HG02840 (cell line): Measurements from ENCODE around the gene FAM13C.
"Not testable (repeated sequence)": the region's sequence is repeated elsewhere in the genome, so short reads cannot be mapped to it uniquely, and the experiment has no call there.

Experiments
- ATAC-seq: cut with Tn5 transposase; IDR thresholded peaks from one replicate; pipeline ENCODE4 v1.9.1; 2021; ENCODE audit warnings: mild to moderate bottlenecking, moderate library complexity, moderate number of reproducible peaks; ENCODE audit not compliant: unreplicated experiment, low FRiP score

Gene FAM13C

GRCh38 chr10:59362144-59362958 lies at the start of gene FAM13C:
TSS of gene FAM13C (minus strand) at chr10:59362549. CDS start at chr10:59362460, 89 bp downstream.
- no peak for ATAC-seq

GRCh38 chr10:59405235-59405634 lies 42.9 kb upstream of the FAM13C start:
- ATAC-seq, result no peak

- no peak for ATAC-seq
These were observed 37.9 kb upstream of the FAM13C start for GRCh38 chr10:59400214-59400613.

GRCh38 chr10:59399329-59399728 lies 37.0 kb upstream of the FAM13C start:
- ATAC-seq, result not testable (repeated sequence)

- no peak for ATAC-seq
These were observed 35.6 kb upstream of the FAM13C start for GRCh38 chr10:59397961-59398360.

- no peak for ATAC-seq
These were observed 33.6 kb upstream of the FAM13C start for GRCh38 chr10:59395984-59396383.

GRCh38 chr10:59393349-59393748 lies 31.0 kb upstream of the FAM13C start:
- no peak for ATAC-seq

- ATAC-seq, result no peak
These were observed 28.7 kb upstream of the FAM13C start for GRCh38 chr10:59391060-59391459.

- ATAC-seq, result no peak
These were observed 26.3 kb upstream of the FAM13C start for GRCh38 chr10:59388671-59388976.

- no peak for ATAC-seq
These were observed 25.8 kb upstream of the FAM13C start for GRCh38 chr10:59387951-59388670.

- no peak for ATAC-seq
These were observed 22.4 kb upstream of the FAM13C start for GRCh38 chr10:59384761-59385160.

- no peak for ATAC-seq
These were observed 21.6 kb upstream of the FAM13C start for GRCh38 chr10:59383908-59384307.

- no peak for ATAC-seq
These were observed 21.1 kb upstream of the FAM13C start for GRCh38 chr10:59383436-59383835.

- no peak for ATAC-seq
These were observed 20.5 kb upstream of the FAM13C start for GRCh38 chr10:59382831-59383295.

GRCh38 chr10:59381687-59382086 lies 19.3 kb upstream of the FAM13C start:
- ATAC-seq, result no peak

GRCh38 chr10:59376846-59377245 lies 14.5 kb upstream of the FAM13C start:
- no peak for ATAC-seq

GRCh38 chr10:59375990-59376389 lies 13.6 kb upstream of the FAM13C start:
- no peak for ATAC-seq

- ATAC-seq, result no peak
These were observed 12.6 kb upstream of the FAM13C start for GRCh38 chr10:59374916-59375315.

GRCh38 chr10:59373071-59373470 lies 10.7 kb upstream of the FAM13C start:
- no peak for ATAC-seq

GRCh38 chr10:59372543-59372942 lies 10.2 kb upstream of the FAM13C start:
- no peak for ATAC-seq

- no peak for ATAC-seq
These were observed 3.9 kb upstream of the FAM13C start for GRCh38 chr10:59366290-59366689.

GRCh38 chr10:59363446-59363958 lies 1.2 kb upstream of the FAM13C start:
- no peak for ATAC-seq
